ENCODE measurements around the gene CDH8. TPM values are rescaled to one million over a fixed set of nuclear protein-coding genes. Genes with fewer than 3 reads are reported as not detected.

CDH8 gene
- total RNA-seq, 1 experiment from 2014 or later: not detected

DNA sequence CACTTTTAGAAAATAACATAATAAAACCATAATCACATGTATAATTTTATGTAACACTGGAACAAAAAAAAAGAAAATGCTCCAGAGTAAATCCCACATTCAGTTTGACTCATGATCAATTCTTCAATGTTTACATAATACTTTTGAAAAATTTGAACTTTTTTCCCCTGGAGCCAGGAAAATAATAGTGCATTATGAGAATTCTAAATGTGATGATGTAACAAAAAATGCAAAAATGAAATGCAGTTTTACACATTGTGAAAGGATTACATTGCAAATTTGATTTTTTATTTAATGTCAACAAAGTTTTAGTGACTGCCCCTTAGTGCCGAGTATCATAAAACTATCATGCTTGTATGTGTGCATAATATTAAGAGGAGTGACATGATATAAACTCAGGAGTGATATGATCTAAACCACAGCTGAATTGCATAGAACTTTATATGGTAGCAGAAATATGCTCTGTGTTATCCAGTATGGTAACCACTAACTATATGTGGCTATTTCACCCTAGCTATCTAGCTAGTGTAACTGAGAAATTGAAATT lies 238.2 kb downstream of the CDH8 start:
- H3F3A ChIP-seq (ENCODE audit: insufficient read depth, low read depth): no peaks in the 10 kb centered on the region
- ChIA-PET POLR2A (ENCODE audit: unreplicated experiment) (no interaction called here), CTCF (no interaction called here)
- no peak overlapping the region for H2AFZ ChIP-seq
- no peaks in the 10 kb centered on the region; the same call in 1 of the 2 replicates for H3K9me2 ChIP-seq (ENCODE audit: insufficient read depth)
- no peaks in the 10 kb centered on the region for H3K4me1 ChIP-seq (replicated peaks; ENCODE audit: insufficient read depth)
- H3K4me2 ChIP-seq: no peak overlapping the region
- no peaks in the 10 kb centered on the region for H3K27me3 ChIP-seq (ENCODE audit: insufficient read depth, low read depth)
- no peak overlapping the region for H3K4me3 ChIP-seq
- H3K36me3 ChIP-seq (ENCODE audit: low read depth): no peaks in the 10 kb centered on the region
- no peaks in the 10 kb centered on the region for H3K9me3 ChIP-seq (ENCODE audit: insufficient read depth, low read depth)
- no peaks in the 10 kb centered on the region for H4K20me1 ChIP-seq (ENCODE audit: insufficient read depth)
- H3K27ac ChIP-seq: no peak overlapping the region
- no peak for TF ChIP-seq CTCF (conservative IDR thresholded peaks at IDR 0.05)
- TF ChIP-seq EZH2 (IDR thresholded peaks at IDR 0.05; ENCODE audit: low read depth): no peak
- H3K79me2 ChIP-seq (ENCODE audit: low read depth): no peaks in the 10 kb centered on the region
- intact Hi-C loops (cut with micrococcal nuclease; ENCODE audit: unreplicated experiment): no loop called here
- no peak for DNase-seq
- no TSS peak for BruUV-seq (replicated peaks)

GRCh38 chr16:61797296-61797795 lies 238.9 kb downstream of the CDH8 start:
- DNase-seq: no peak
- H4K20me1 ChIP-seq (ENCODE audit: insufficient read depth): no peaks in the 10 kb centered on the region
- H2AFZ ChIP-seq: no peak overlapping the region
- H3K9me3 ChIP-seq (ENCODE audit: insufficient read depth, low read depth): no peaks in the 10 kb centered on the region
- no peak for TF ChIP-seq CTCF (conservative IDR thresholded peaks at IDR 0.05)
- TF ChIP-seq EZH2 (IDR thresholded peaks at IDR 0.05; ENCODE audit: low read depth): no peak
- intact Hi-C loops (cut with micrococcal nuclease; ENCODE audit: unreplicated experiment): no loop called here
- H3K9me2 ChIP-seq (ENCODE audit: insufficient read depth): no peaks in the 10 kb centered on the region; the same call in 1 of the 2 replicates
- POLR2A ChIA-PET (ENCODE audit: unreplicated experiment): no interaction called here
- BruUV-seq (replicated peaks): no TSS peak
- H3K79me2 ChIP-seq (ENCODE audit: low read depth): no peaks in the 10 kb centered on the region
- no peaks in the 10 kb centered on the region for H3K27me3 ChIP-seq (ENCODE audit: insufficient read depth, low read depth)
- H3F3A ChIP-seq (ENCODE audit: insufficient read depth, low read depth): no peaks in the 10 kb centered on the region
- H3K4me3 ChIP-seq: no peak overlapping the region
- no peaks in the 10 kb centered on the region for H3K36me3 ChIP-seq (ENCODE audit: low read depth)
- CTCF ChIA-PET: no interaction called here
- H3K4me1 ChIP-seq (replicated peaks; ENCODE audit: insufficient read depth): no peaks in the 10 kb centered on the region
- H3K4me2 ChIP-seq: no peak overlapping the region
- H3K27ac ChIP-seq: no peak overlapping the region

- Histone ChIP-seq H3K9me2 (ENCODE audit: insufficient read depth) (no peaks in the 10 kb centered on the region; the same call in 1 of the 2 replicates), H4K20me1 (ENCODE audit: insufficient read depth) (no peaks in the 10 kb centered on the region), H3K4me3 (no peak overlapping the region), H3K4me2 (no peak overlapping the region), H3K27me3 (ENCODE audit: insufficient read depth, low read depth) (no peaks in the 10 kb centered on the region), H2AFZ (no peak overlapping the region), H3F3A (ENCODE audit: insufficient read depth, low read depth) (no peaks in the 10 kb centered on the region), H3K4me1 (replicated peaks; ENCODE audit: insufficient read depth) (no peaks in the 10 kb centered on the region), H3K27ac (no peak overlapping the region), H3K79me2 (ENCODE audit: low read depth) (no peaks in the 10 kb centered on the region), H3K9me3 (ENCODE audit: insufficient read depth, low read depth) (no peaks in the 10 kb centered on the region), H3K36me3 (ENCODE audit: low read depth) (no peaks in the 10 kb centered on the region)
- DNase-seq: peak in 1 of 2 experiments; percentile 40
- CTCF ChIA-PET: no interaction called here
- TF ChIP-seq EZH2 (IDR thresholded peaks at IDR 0.05; ENCODE audit: low read depth): no peak
- TF ChIP-seq CTCF (conservative IDR thresholded peaks at IDR 0.05): no peak
- intact Hi-C loops (cut with micrococcal nuclease; ENCODE audit: unreplicated experiment): no loop called here
- POLR2A ChIA-PET (ENCODE audit: unreplicated experiment): no interaction called here
- BruUV-seq (replicated peaks): no TSS peak
Measured at GRCh38 chr16:61792194-61792909, 243.9 kb downstream of the CDH8 start.
